Coronary artery (tissue), 2 donors: Measurements from ENCODE around the gene FUOM.

Experiments used
- DNase-seq: peaks from one replicate; pipeline ENCODE4 v3.0.0-alpha.2; 2017; ENCODE audit warnings: low spot score
- H3K27ac ChIP-seq, 2 donors: fragments of 200-600 bp; sonication (generic); one replicate each; pipeline ENCODE4 v1.5.1; 2016 to 2019
- H3K4me3 ChIP-seq: fragments of 200-600 bp; sonication (generic); 2 replicates; pipeline ENCODE4 v1.5.1; 2016; ENCODE audit warnings: mild to moderate bottlenecking, moderate library complexity
- TF ChIP-seq, protein P1 (sequence below): fragments of 200-600 bp; sonication (generic); IDR thresholded peaks from one replicate; pipeline ENCODE4 v1.5.1; 2019; ENCODE audit warnings: antibody characterized with exemption

FUOM gene

DNA sequence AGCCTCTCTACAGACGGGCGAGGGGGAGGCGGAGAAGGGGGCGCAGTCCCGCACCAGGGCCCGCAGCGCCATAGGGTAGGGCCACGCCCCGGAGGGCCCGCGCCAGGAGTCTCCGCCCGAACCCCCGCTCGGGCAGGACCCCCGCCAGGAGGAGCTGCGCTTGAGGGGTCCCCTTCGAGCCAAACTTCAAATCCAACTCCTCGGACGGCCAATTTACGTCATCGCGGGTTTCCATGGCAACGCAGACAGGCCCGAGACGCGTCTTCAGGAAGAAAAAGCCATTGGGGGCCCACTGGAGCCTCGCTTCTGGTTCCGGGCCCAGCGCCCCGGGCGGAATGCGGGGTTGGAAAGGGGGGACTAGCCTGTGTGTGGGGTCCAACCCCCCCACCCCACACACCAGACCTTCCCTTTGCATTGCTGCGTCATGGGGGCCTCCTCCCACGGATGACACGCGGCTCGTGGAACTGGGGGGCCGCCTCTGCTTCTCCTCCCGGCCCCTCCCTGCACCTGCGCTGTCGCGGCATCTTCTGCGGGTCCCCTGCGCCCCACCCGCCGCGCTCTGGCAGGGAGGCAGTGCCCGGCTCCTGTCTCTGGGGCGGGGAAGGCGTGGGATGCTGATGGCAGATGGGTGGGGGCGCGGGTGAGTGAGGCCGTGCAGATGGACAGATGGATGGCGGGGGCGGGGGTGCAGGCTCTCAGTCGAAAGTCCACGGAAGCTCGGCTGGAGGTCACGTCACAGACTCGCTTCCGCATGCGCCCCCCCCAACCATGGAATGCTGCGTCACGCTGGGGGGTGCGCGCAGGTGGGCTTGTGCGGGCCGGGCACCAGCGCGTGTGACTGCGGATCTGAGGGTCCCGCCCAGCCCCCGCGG, 22.3 kb downstream of the FUOM start:
- H3K4me3 ChIP-seq = peak overlapping the region; percentile 69
- TF ChIP-seq, protein P1, sequence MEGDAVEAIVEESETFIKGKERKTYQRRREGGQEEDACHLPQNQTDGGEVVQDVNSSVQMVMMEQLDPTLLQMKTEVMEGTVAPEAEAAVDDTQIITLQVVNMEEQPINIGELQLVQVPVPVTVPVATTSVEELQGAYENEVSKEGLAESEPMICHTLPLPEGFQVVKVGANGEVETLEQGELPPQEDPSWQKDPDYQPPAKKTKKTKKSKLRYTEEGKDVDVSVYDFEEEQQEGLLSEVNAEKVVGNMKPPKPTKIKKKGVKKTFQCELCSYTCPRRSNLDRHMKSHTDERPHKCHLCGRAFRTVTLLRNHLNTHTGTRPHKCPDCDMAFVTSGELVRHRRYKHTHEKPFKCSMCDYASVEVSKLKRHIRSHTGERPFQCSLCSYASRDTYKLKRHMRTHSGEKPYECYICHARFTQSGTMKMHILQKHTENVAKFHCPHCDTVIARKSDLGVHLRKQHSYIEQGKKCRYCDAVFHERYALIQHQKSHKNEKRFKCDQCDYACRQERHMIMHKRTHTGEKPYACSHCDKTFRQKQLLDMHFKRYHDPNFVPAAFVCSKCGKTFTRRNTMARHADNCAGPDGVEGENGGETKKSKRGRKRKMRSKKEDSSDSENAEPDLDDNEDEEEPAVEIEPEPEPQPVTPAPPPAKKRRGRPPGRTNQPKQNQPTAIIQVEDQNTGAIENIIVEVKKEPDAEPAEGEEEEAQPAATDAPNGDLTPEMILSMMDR = no peak

DNA sequence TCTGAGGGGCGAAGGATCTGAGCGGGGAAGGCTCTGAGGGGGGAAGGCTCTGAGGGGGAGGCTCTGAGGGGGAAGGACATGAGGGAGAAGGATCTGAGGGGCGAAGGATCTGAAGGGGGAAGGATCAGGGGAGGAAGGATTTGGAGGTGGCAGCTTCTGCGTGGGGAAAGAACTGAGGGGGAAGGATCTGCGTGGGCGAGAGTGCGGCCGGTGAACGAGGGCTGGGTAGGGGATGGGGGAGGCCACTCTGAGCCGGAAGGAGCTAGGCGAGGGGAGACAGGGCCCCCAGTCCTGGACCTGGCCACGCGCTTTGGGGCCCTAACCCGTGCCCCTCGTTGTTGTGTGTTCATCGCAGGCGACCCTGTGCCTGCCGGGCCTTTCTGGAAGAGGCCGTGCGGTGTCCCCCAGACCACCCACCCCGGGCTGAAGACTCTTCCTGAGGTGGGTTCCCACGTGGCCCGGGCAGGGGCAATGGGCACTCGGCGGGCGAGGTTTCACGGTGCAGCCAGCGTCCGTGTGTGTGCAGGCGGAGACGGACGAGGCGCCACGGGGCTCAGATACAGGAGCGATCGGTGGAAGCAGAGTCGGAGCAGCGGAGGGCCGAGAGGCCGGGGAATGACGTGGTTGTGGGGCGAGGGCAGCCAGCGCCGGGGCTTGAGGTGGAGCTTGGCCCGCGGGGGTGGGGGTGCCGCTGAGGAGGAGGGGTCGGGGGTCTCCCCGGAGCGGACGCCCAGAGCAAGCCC, 23.1 kb downstream of the FUOM start:
- DNase-seq = no peak
- TF ChIP-seq, protein P1 = no peak
- Histone ChIP-seq H3K27ac (no peak overlapping the region), H3K4me3 (peak overlapping the region; percentile 69)

More for the DNA sequence above, 22.3 kb downstream of the FUOM start:
- no peak overlapping the region for H3K27ac ChIP-seq
- no peak for DNase-seq

DNA sequence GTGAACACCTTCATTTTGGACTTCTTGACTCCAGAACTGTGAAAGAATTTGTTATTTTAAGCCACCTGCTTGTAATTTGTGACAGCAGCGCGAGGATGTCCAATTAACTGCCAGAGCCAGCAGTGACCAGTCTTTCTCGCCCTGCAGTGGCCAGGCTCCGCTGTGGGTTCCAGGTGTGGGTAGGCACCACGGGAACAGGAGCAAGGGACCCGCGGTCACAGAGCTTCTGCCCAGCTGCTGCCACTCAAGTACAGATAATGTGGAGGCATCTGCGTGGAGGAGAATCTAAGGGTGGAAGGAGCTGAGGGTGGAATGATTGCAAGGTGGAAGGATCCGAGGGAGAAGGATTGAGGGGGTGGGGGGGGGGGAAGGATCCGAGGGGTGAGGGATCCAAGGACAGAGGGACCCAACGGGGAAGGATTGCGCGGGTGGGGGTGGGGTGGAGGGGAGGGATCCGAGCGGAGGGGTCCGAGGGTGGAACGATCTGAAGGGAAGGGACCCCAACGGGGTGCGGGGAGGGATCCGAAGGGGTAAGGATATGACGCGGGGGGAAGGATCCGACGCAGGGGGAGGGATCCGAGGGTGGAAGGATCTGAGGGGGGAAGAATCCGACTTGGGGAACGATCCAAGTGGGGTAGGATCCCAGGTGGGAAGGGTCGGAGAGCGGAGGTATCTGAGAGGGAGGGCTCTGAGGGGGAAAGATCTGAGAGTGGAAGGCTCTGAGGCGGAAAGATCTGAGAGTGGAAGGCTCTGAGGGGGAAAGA, 24.7 kb downstream of the FUOM start:
- TF ChIP-seq, protein P1 = no peak
- Histone ChIP-seq H3K4me3 (no peak overlapping the region), H3K27ac (no peak overlapping the region)
- no peak for DNase-seq

GRCh38 chr10:133329491-133330202, 28.2 kb downstream of the FUOM start:
- H3K27ac ChIP-seq = no peak overlapping the region
- peak overlapping the region; percentile 27 for H3K4me3 ChIP-seq
- DNase-seq = no peak
- TF ChIP-seq, protein P1 = peak; percentile 92

DNA sequence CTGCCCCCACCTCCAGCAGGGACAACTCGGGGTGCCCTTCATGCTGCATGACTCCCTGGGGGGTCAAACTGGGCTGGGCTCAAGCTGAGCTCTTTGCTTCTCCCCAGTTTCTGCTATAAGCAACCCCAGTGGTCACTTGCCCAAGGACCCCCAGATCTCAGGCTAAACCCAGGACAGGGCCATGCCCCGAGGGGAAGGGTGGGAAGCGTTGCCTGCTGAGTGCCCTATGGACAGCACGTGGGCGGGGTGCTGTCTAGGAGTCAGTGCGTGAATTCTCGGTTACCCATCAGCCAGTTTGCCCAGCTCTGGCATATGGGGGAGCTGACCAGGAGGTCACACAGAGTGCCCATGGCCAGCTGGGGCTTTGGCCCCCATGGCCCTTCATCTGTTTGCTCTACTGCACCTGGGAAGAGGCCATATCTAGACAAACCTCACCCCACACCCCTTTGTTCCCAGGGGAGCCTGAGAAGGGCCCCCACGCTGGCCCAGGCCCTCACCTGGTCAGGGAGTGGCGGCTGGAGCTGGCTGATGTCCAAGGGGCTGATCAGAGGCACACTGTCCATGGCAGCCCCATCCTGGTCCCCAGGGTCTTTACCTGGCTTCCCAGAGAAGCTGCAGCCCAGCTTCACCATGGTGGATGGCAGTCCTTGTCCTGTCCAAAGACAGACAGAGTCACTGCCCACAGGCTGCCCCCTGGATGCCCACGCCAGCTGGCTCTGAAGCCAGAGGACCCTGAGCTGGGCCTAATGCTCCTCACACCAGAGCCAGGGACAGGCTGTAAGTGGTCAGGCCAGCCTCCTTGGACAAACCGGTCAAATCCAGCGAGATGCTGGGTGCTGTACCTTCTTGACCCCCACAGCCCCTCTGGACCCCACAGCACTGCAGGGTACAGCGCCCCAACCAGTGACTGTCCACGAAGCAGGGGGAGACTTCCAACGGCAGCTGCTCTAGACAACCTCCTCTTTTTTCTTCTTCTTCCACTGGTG, 29.2 kb downstream of the FUOM start:
- no peak overlapping the region for H3K4me3 ChIP-seq
- TF ChIP-seq, protein P1 = no peak
- no peak for DNase-seq

More for the DNA sequence above, 29.2 kb downstream of the FUOM start:
- no peak overlapping the region for H3K27ac ChIP-seq
